RKO (cell line): ENCODE data around the gene ECEL1.
"Not testable (repeated sequence)": the region's sequence is repeated elsewhere in the genome, so short reads cannot be mapped to it uniquely, and the experiment has no call there.

Experiments
- DNase-seq: peaks from one replicate; pipeline ENCODE4 v3.0.0-alpha.2; 2016; ENCODE audit warnings: low spot score

The ECEL1 gene

GRCh38 chr2:232441922-232442321 lies 45.7 kb downstream of the ECEL1 start:
- DNase-seq: not testable (repeated sequence)

GRCh38 chr2:232441147-232441651 lies 46.4 kb downstream of the ECEL1 start:
- no peak for DNase-seq

- peak; percentile 65 for DNase-seq
Measured at GRCh38 chr2:232440220-232441018, 47.2 kb downstream of the ECEL1 start.

GRCh38 chr2:232439758-232440135 lies 47.9 kb downstream of the ECEL1 start:
- no peak for DNase-seq

- DNase-seq: no peak
Measured at GRCh38 chr2:232438951-232439757, 48.5 kb downstream of the ECEL1 start.

- DNase-seq: no peak
Measured at GRCh38 chr2:232438091-232438490, 49.5 kb downstream of the ECEL1 start.

GRCh38 chr2:232437195-232437571 lies 50.5 kb downstream of the ECEL1 start:
- no peak for DNase-seq

- DNase-seq: no peak
Measured at GRCh38 chr2:232436381-232437194, 51.0 kb downstream of the ECEL1 start.

GRCh38 chr2:232435805-232436204 lies 51.8 kb downstream of the ECEL1 start:
- DNase-seq: no peak

- no peak for DNase-seq
Measured at GRCh38 chr2:232435375-232435648, 52.3 kb downstream of the ECEL1 start.

- no peak for DNase-seq
Measured at GRCh38 chr2:232434563-232435374, 52.9 kb downstream of the ECEL1 start.

GRCh38 chr2:232434091-232434490 lies 53.5 kb downstream of the ECEL1 start:
- no peak for DNase-seq

GRCh38 chr2:232433622-232434021 lies 54.0 kb downstream of the ECEL1 start:
- not testable (repeated sequence) for DNase-seq

GRCh38 chr2:232432598-232433184 lies 54.9 kb downstream of the ECEL1 start:
- no peak for DNase-seq

- no peak for DNase-seq
Measured at GRCh38 chr2:232431705-232432590, 55.7 kb downstream of the ECEL1 start.
